Natural killer cell treated with Interleukin-12 subunit alpha and Interleukin-12 subunit beta and Interleukin-15 and Interleukin-18, amount 100 ng/mL, for 72 hours (primary cell): Measurements from ENCODE around the gene WDR18. TPM values are rescaled to one million over a fixed set of nuclear protein-coding genes. Genes with fewer than 3 reads are reported as not detected.
"Not testable (repeated sequence)": the region's sequence is repeated elsewhere in the genome, so short reads cannot be mapped to it uniquely, and the experiment has no call there.

Source experiments
- ATAC-seq, 2 donors: fragments of 150-1000 bp; cut with Tn5 transposase in 1 of 2; sonication (Bioruptor Pico), chemical (Tn5 transposase) in 1 of 2; 2 replicates each; pipeline ENCODE4 v1.10.0; 2021
- DNase-seq: peaks from one replicate; pipeline ENCODE4 v3.0.0; 2022; ENCODE audit warnings: low spot score
- H3K27ac Mint-ChIP-seq, 2 donors: 1 replicate in 1 of 2; 2 replicates in 1 of 2; pipeline ENCODE4 v1.8.0; 2022; ENCODE audit warnings: mixed read lengths in 2 of 2, mild to moderate bottlenecking in 1 of 2, moderate library complexity in 1 of 2
- H3K27me3 Mint-ChIP-seq, 2 donors: 1 replicate in 1 of 2; 2 replicates in 1 of 2; pipeline ENCODE4 v1.8.0; 2022; ENCODE audit warnings: mixed read lengths in 2 of 2
- H3K36me3 Mint-ChIP-seq: one replicate; pipeline ENCODE4 v1.8.0; 2022; ENCODE audit warnings: mixed read lengths
- H3K4me1 Mint-ChIP-seq, 2 donors: 1 replicate in 1 of 2; 2 replicates in 1 of 2; pipeline ENCODE4 v1.8.0; 2022; ENCODE audit warnings: low read depth in 2 of 2, mixed read lengths in 2 of 2, mild to moderate bottlenecking in 1 of 2
- H3K4me3 Mint-ChIP-seq: one replicate; pipeline ENCODE4 v1.8.0; 2022; ENCODE audit warnings: mixed read lengths
- H3K9me3 Mint-ChIP-seq: 2 replicates; pipeline ENCODE4 v1.8.0; 2022; ENCODE audit warnings: mixed read lengths
- total RNA-seq, 2 donors: library from RNA; stranded (reverse); gene quantifications; one replicate each; pipeline ENCODE4 v1.2.3, GENCODE V29; 2022

Gene WDR18
- total RNA-seq, 2 donors from 2014 or later = 57.8 to 106 TPM

DNA sequence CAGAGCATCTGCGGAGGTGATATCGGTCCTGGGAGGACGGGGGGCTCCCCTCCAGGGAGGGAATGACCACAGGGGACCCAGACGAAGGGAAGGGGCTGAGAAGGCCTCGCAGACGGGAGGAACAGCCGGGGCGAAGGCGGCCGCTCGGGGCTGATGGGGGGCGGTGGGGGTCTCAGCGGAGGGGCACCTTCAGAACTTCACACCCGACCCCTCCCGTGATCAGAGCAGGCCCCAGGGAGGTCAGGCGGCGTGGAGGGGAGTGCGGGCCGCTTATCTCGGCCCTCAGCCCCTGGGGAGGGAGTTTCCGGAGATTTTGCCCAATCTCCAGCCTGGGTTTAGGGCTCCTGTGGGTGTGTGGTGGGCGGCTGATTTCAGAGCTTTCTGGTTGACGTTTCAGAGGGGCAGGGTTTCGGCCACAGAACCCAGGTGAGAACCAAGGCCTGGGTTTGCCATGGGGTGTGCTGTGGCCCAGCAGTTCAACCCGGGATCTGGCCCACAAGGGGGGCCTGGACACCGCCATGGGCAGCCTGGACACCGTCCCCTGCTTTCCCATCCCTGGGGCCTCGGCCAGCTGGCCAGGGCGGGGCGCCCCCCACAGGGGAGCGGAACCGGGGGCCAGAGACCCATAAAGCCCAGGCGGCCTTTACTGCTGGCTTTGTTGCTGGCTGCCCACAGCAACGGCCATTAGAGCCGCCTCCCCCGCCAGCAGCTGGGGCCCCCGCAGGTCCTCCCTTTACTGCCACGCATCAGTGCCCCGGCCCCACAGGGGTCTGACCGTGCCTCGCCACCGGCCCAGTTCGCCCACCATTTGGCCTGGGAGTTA, 29.3 kb upstream of the WDR18 start:
- Mint-ChIP-seq H3K36me3 (no peaks in the 10 kb centered on the region), H3K4me1 (peaks cover 0 to 9% of the 10 kb centered on the region in 2 donors), H3K27ac (no peak overlapping the region), H3K4me3 (no peak overlapping the region), H3K9me3 (no peaks in the 10 kb centered on the region), H3K27me3 (no peaks in the 10 kb centered on the region)
- ATAC-seq = no peak
- no peak for DNase-seq

DNA sequence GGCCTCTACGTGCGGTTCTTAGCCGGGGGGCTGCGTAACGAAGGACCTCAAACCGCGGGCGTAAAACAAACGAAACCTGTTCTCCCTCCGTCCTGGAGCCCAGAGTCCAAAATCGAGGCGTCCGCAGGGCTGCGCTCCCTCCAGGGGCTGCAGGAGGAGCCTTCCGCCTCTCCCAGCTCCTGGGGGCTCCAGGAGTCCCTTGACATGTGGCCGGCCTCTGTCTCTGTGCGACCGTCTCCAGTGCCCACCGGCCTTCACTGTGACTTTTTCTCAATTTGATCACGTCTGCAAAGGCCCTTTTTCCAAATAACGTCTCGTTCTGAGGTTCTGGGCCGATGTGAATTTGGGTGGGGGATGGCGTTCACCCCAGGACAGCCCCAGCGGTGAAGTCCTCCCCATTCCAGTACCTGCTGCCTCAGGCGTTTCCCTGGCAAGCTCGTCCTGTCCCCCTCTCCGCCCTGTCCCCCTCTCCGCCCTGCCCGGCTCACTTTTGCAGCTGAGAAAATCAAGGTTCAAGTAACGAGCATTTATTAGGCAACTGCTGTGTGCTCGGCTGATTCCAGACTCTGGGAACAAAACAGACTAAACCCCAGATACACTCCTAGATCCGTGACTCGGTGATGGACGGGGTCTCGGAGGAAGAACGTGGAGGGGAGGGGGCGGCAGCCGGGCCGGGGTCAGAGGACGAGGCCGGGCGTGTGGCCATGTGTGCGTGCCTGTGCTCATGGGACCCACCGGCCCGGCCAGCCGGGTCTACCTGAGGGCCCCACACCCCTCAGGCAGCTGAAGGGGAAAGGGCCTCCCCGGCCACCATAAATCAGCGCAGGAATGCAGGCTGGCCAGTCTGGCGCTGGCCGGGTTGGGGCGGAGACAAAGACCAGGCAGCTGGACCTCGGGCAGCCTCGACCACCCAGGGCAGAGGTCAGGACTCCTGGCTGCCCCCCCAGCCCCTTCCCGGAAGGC, 28.1 kb upstream of the WDR18 start:
- peak; percentile 52 for DNase-seq
- H3K36me3 Mint-ChIP-seq = no peaks in the 10 kb centered on the region
- H3K4me1 Mint-ChIP-seq = peaks cover 0 to 9% of the 10 kb centered on the region in 2 donors
- H3K27me3 Mint-ChIP-seq = no peaks in the 10 kb centered on the region
- H3K27ac Mint-ChIP-seq = no peak overlapping the region
- no peaks in the 10 kb centered on the region for H3K9me3 Mint-ChIP-seq
- no peak overlapping the region for H3K4me3 Mint-ChIP-seq
- ATAC-seq = no peak

GRCh38 chr19:956766-957440, 27.2 kb upstream of the WDR18 start:
- Mint-ChIP-seq H3K9me3 (no peaks in the 10 kb centered on the region), H3K4me3 (no peak overlapping the region), H3K4me1 (peaks cover 0 to 9% of the 10 kb centered on the region in 2 donors), H3K36me3 (no peaks in the 10 kb centered on the region), H3K27ac (no peak overlapping the region), H3K27me3 (no peaks in the 10 kb centered on the region)
- DNase-seq = peak; percentile 32
- no peak for ATAC-seq

DNA sequence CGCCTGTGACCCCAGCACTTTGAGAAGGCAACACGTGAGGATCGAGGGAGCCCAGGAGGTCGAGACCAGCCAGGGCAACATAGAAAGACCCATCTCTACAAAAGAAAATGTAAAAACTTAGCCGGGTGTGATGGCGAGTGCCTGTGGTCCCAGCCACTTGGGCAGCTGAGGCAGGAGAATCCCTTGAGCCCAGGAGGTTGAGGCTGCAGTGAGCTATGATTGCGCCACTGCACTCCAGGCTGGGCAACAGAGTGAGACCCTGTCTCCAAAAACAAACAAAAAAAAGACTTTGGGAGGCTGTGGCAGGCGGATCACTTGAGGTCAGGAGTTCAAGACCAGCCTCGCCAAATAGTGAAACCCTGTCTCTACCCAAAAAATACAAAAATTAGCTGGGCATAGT, 26.6 kb upstream of the WDR18 start:
- not testable (repeated sequence) for DNase-seq, H3K4me1 Mint-ChIP-seq, H3K27ac Mint-ChIP-seq, H3K27me3 Mint-ChIP-seq, H3K4me3 Mint-ChIP-seq, ATAC-seq, H3K36me3 Mint-ChIP-seq, H3K9me3 Mint-ChIP-seq

GRCh38 chr19:958967-959855, 24.9 kb upstream of the WDR18 start:
- DNase-seq (no peak), ATAC-seq (no peak)
- Mint-ChIP-seq H3K4me3 (no peak overlapping the region), H3K9me3 (no peaks in the 10 kb centered on the region), H3K27me3 (no peaks in the 10 kb centered on the region), H3K27ac (no peak overlapping the region), H3K4me1 (peaks cover 0 to 3% of the 10 kb centered on the region in 2 donors), H3K36me3 (no peaks in the 10 kb centered on the region)

DNA sequence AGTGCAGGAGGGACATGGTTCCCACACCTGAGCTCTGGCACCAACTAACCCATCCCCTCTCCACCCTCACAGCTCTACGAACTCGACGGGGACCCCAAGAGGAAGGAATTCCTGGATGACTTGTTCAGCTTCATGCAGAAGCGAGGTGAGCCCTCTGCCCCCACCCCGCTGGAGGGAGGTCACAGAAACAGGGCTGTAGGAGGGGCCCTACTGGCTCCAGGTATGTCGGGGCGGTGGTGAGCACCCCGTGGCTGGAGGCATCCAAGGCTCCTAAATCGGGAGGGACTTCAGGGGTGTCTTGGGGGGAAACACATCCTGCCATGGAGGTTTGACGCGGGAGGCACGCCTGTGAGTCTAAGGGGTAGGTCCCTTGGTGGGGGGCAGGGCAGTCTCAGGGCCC, 24.1 kb upstream of the WDR18 start:
- DNase-seq = no peak
- no peaks in the 10 kb centered on the region for H3K36me3 Mint-ChIP-seq
- H3K9me3 Mint-ChIP-seq = no peaks in the 10 kb centered on the region
- H3K27ac Mint-ChIP-seq = no peak overlapping the region
- H3K4me3 Mint-ChIP-seq = no peak overlapping the region
- H3K27me3 Mint-ChIP-seq = no peaks in the 10 kb centered on the region
- peaks cover 0 to 3% of the 10 kb centered on the region in 2 donors for H3K4me1 Mint-ChIP-seq
- ATAC-seq = no peak

DNA sequence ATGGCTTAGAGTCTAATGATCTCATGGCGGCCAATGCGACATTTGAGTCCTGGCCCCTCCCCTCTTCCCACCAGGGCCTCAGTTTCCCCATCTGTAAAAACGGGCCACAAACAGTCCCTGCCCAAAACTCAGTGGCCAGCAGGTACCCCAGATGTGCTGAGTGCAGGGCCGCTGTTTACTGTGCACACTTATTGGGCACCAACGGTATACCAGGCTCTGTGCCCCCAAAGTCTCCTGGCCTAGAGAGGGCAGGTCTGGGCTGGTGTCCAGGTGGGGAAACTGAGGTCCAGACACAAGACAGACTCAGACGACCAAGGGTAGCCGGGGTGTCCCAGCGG, 23.6 kb upstream of the WDR18 start:
- DNase-seq (no peak), ATAC-seq (no peak)
- H3K9me3 Mint-ChIP-seq = no peaks in the 10 kb centered on the region
- H3K36me3 Mint-ChIP-seq = no peaks in the 10 kb centered on the region
- peaks cover 0 to 3% of the 10 kb centered on the region in 2 donors for H3K4me1 Mint-ChIP-seq
- no peak overlapping the region for H3K4me3 Mint-ChIP-seq
- H3K27ac Mint-ChIP-seq = no peak overlapping the region
- H3K27me3 Mint-ChIP-seq = no peaks in the 10 kb centered on the region

DNA sequence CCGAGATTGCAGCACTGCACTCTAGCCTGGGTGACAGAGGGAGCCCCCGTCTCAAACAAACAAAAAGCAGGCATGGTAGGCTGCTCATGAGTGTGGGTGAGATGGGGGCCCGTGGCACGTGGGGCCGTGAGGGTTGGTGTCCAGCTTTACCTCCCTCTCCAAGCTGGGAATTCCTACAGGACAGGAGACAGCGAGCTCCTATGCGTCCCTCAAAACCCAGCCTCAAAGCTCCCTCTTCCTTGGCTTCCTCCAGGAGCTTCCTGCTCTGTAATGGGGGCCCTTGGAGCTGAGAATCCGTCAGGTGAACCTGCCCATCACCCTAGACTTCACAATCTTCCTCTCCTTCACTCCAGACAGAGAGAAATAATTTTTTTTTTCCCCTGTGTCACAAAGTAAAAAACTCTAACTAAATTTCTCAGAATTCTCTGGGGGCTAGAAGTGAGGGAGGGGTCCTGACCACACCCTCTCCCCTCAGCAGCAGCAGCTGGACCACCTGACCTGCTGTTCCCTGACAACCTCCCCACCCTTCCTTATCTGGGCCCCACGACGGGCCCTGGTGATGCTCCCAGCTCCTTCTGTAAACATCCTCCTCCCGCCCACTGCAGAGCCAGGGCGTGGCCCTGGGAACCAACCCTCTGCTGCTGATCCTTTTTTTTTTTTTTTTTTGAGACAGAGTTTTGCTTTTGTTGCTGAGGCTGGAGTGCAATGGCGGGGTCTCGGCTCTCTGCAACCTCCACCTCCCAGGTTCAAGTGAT, 22.1 kb upstream of the WDR18 start:
- no peak for DNase-seq
- H3K9me3 Mint-ChIP-seq = no peaks in the 10 kb centered on the region

GRCh38 chr19:962683-963400, 21.3 kb upstream of the WDR18 start:
- H3K27me3 Mint-ChIP-seq = no peaks in the 10 kb centered on the region
- no peak overlapping the region for H3K4me3 Mint-ChIP-seq
- no peak overlapping the region for H3K27ac Mint-ChIP-seq
- H3K36me3 Mint-ChIP-seq = no peaks in the 10 kb centered on the region
- ATAC-seq (no peak), DNase-seq (no peak)
- peaks cover 0 to 3% of the 10 kb centered on the region in 2 donors for H3K4me1 Mint-ChIP-seq
- no peaks in the 10 kb centered on the region for H3K9me3 Mint-ChIP-seq

More for the DNA sequence above, 22.1 kb upstream of the WDR18 start:
- H3K4me3 Mint-ChIP-seq = no peak overlapping the region
- peaks cover 0 to 3% of the 10 kb centered on the region in 2 donors for H3K4me1 Mint-ChIP-seq
- ATAC-seq = no peak
- no peaks in the 10 kb centered on the region for H3K36me3 Mint-ChIP-seq
- H3K27me3 Mint-ChIP-seq = no peaks in the 10 kb centered on the region
- no peak overlapping the region for H3K27ac Mint-ChIP-seq

DNA sequence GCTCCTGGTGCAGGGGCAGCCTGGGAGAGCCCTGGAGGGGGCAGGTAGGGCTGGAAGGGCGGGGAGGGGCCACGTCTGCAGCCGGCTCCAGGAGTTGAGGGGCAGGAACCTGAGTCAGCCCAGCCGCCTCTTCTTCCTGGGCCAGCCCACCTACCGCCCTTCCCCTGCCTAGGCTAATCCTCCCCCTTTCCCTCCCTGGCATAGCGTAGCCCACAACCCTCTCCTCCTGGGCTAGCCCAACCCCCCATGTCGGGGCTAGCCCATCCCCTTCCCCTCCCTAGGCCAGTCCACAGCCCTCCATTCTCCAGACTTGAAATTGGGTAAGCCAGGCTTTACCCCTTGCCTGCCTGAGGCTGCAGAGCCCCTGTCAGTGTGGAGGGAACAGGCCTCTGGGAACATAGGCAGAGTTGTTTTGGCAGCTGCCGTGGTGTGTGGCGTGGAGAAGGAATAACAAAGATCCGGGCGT, 20.6 kb upstream of the WDR18 start:
- no peaks in the 10 kb centered on the region for H3K27me3 Mint-ChIP-seq
- ATAC-seq = no peak

DNA sequence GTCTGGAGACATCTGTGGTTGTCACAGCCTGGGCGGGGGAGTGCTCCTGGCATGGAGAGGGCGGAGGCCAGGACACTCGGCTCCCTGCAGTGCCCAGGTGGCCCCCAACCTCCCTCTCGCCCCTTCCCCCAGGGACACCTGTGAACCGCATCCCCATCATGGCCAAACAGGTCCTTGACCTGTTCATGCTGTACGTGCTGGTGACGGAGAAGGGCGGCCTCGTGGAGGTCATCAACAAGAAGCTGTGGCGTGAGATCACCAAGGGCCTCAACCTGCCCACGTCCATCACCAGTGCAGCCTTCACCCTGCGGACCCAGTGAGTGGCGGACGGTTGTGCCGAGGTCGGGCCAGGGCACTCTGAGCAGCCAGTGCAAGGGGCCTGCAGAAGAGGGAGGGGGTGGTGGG, 20.0 kb upstream of the WDR18 start:
- Mint-ChIP-seq H3K27me3 (no peaks in the 10 kb centered on the region), H3K27ac (no peak overlapping the region), H3K9me3 (no peaks in the 10 kb centered on the region), H3K4me3 (no peak overlapping the region), H3K4me1 (no peaks in the 10 kb centered on the region), H3K36me3 (no peaks in the 10 kb centered on the region)
- DNase-seq = no peak
- ATAC-seq = no peak

More for the DNA sequence above, 20.6 kb upstream of the WDR18 start:
- H3K4me3 Mint-ChIP-seq = no peak overlapping the region
- H3K9me3 Mint-ChIP-seq = no peaks in the 10 kb centered on the region
- H3K27ac Mint-ChIP-seq = no peak overlapping the region
- DNase-seq = no peak
- peaks cover 0 to 3% of the 10 kb centered on the region in 2 donors for H3K4me1 Mint-ChIP-seq
- no peaks in the 10 kb centered on the region for H3K36me3 Mint-ChIP-seq
